ENCODE results near the gene AGK.

DNA sequence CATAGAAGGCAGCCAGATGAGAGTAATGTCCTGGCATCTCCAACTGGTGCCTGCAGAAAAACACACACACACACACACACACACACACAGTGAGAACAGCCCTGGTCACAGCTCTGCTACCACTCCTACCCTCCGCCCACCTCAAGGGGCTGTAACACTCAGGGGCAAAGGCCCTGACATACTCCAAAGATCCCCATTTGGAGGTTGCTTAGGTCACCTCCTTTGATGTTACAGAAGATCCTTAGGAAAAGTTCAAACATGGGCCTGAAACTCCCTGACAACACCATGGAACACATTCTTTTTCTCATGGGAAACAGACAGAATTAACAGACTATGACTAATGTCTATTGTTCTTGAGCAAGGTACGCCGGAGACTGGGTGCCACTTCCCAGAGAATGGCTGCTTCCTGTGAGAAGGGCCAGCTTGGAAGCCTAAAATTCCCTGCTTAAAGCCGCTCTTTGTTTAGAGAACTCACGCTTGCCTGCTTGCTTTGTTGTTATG, 123.0 kb downstream of the AGK start:
- TF ChIP-seq, protein P1, sequence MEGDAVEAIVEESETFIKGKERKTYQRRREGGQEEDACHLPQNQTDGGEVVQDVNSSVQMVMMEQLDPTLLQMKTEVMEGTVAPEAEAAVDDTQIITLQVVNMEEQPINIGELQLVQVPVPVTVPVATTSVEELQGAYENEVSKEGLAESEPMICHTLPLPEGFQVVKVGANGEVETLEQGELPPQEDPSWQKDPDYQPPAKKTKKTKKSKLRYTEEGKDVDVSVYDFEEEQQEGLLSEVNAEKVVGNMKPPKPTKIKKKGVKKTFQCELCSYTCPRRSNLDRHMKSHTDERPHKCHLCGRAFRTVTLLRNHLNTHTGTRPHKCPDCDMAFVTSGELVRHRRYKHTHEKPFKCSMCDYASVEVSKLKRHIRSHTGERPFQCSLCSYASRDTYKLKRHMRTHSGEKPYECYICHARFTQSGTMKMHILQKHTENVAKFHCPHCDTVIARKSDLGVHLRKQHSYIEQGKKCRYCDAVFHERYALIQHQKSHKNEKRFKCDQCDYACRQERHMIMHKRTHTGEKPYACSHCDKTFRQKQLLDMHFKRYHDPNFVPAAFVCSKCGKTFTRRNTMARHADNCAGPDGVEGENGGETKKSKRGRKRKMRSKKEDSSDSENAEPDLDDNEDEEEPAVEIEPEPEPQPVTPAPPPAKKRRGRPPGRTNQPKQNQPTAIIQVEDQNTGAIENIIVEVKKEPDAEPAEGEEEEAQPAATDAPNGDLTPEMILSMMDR (IDR thresholded peaks at IDR 0.05): no peak
- TF ChIP-seq POLR2A (IDR thresholded peaks at IDR 0.05): no peak
